Measurements from ENCODE around the gene RHBDD2.
"Not testable (repeated sequence)": the region's sequence is repeated elsewhere in the genome, so short reads cannot be mapped to it uniquely, and the experiment has no call there.

Gene RHBDD2

GRCh38 chr7:75889826-75890225 is 11.0 kb downstream of the RHBDD2 start:
- DNase-seq: peak; percentile 70

- not testable (repeated sequence) for DNase-seq
These were observed 12.4 kb downstream of the RHBDD2 start for GRCh38 chr7:75891237-75891636.

GRCh38 chr7:75891815-75892411 is 13.1 kb downstream of the RHBDD2 start:
- no peak for DNase-seq

GRCh38 chr7:75892634-75893272 is 13.9 kb downstream of the RHBDD2 start:
- no peak for DNase-seq

GRCh38 chr7:75896803-75897327 is 18.0 kb downstream of the RHBDD2 start:
- DNase-seq: no peak

GRCh38 chr7:75900617-75901315 is 21.9 kb downstream of the RHBDD2 start:
- DNase-seq: no peak

- peak; percentile 82 for DNase-seq
These were observed 27.2 kb downstream of the RHBDD2 start for GRCh38 chr7:75905785-75906604.

- DNase-seq: no peak
These were observed 28.3 kb downstream of the RHBDD2 start for GRCh38 chr7:75906991-75907667.

DNA sequence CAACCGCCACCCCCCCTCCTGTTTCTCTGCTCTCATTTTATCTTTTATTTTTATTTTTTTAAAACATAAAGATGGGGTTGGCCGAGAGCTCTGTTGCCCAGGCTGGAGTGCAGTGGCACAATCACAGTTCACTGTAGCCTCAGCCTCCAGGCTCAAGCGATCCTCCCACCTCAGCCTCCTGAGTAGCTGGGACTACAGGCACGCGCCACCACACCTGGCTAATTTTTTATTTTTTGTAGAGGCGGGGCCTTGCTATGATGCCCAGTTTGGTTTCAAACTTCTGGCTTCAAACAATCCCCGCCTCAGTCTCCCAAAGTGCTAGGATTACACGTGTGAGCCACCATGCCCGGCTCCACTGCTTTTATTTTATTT is 28.8 kb downstream of the RHBDD2 start:
- not testable (repeated sequence) for DNase-seq

GRCh38 chr7:75909521-75910132 is 30.8 kb downstream of the RHBDD2 start:
- no peak for DNase-seq

GRCh38 chr7:75911186-75911585 is 32.4 kb downstream of the RHBDD2 start:
- not testable (repeated sequence) for DNase-seq

GRCh38 chr7:75913437-75913836 is 34.6 kb downstream of the RHBDD2 start:
- DNase-seq: no peak

- DNase-seq: no peak
These were observed 35.4 kb downstream of the RHBDD2 start for GRCh38 chr7:75914169-75914654.

DNA sequence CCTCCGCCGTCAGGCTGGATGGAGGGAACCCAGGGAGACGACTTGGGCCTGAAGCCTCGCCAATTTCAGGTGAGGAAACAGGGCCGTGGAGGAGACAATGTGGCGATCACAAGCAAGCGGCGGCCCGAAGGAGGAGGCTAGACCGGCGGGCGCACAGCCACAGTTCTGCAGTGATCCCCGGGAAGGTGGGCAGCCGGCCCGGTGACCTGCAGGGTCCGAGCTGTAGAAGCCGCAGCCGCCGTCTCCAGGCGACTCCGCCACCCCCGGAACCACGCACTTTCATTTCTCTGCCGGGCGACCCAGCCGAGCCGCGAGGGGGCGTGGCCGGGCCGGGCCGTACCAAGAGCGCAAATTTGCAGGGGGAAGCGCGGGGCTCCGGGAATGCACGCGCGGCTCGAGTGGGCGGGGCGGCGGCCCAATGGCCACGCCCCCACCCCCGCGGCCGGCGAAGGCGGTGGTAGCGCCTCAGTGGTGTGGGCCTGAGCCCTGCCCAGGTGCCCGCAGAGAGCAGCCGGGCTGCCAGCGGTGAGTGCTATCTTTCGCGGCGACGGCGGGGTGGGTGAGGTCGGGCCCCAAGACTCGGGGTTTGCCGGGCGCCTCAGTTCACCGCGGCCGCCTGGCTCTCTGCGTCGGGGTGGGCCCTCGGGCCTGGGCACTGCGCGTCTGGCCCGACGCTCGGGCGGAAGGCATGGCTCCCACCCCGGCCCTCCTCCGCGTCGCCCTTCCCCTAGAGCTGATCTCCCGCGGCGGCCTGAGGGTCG is 36.0 kb downstream of the RHBDD2 start, which contains the start of gene POR:
POR (plus strand) TSS at position 501 of the 761 bp plus-strand sequence. CDS start 38,847 bp downstream, outside the sequence.
- DNase-seq: peak; percentile 99

DNA sequence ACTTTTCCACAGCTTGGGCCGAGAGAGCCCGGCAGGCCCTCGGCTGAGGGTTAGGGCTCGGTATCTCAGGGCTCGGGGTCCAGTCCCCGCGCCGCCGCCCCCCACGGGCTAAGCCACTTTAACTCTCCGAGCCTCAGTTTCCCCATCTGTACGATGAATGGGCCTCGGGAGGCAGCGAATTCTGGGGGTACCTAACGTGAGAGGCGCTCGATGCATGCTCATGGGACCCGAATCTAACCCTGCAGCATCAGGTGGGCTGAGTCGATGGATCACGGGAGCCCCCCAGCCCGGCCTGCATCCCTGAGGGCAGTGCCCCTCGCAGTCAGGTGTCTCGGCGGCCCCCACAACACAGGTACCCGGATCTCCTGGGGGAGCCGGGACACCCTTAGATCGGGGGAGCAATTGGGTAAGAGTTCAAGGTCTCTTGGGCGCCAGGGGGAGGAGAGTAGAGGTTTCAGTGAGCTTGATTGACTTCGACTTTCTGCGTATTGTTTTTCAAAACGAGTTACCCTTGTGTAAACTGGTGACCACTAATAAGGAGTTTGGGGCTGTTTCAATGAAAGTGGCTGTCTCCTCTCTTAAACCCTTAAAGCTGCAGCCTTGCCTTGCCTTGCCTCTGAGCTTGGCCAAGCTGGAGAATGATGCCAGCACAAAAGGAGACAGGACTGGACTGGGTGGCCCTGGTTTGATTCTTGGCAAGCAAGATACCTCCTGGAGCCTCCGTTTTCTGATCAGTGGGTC is 36.8 kb downstream of the RHBDD2 start:
- peak; percentile 47 for DNase-seq

- no peak for DNase-seq
These were observed 37.4 kb downstream of the RHBDD2 start for GRCh38 chr7:75916259-75916658.

DNA sequence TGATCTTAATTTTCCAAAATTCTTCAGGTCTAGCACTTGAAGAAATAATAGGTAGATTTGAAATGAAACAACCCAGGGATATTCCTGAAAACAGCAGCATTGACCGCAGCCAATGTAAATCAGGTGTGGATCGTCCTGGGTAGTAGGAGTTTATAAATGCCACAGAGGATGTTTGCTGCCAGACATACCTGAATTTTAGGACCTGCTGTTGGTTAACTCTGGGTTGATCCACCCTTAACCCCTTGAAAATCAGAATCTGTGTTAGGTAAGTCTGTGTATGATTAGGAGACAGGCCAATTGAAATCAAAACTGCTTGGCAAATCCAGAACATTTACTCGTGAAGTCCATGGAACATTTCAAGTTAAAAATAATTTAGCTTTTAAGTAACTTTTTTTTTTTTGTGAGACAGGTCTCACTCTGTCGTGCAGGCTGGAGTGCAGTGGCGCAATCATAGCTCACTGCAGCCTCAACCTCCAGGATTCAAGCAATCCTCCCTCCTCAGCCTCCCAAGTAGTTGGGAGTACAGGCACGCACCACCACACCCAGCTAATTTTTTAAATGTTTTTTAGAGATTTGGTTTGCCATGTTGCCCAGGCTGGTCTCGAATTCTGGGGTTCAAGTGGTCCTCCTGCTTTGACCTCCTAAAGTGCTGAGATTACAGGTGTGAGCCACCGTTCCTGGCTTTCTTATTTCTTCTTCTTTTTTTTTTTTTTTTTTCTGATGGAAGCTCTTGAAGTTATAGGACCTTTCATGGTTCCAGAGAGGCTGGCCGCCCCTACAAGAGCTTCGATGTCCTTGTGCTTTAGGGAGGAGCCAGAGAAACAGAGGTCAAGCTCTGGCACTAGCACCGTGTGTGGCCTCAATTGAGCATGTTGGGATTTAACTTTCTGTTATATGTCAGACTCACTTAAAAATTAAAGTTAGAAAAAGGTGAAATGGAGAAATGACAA is 38.1 kb downstream of the RHBDD2 start:
- DNase-seq: no peak

DNA sequence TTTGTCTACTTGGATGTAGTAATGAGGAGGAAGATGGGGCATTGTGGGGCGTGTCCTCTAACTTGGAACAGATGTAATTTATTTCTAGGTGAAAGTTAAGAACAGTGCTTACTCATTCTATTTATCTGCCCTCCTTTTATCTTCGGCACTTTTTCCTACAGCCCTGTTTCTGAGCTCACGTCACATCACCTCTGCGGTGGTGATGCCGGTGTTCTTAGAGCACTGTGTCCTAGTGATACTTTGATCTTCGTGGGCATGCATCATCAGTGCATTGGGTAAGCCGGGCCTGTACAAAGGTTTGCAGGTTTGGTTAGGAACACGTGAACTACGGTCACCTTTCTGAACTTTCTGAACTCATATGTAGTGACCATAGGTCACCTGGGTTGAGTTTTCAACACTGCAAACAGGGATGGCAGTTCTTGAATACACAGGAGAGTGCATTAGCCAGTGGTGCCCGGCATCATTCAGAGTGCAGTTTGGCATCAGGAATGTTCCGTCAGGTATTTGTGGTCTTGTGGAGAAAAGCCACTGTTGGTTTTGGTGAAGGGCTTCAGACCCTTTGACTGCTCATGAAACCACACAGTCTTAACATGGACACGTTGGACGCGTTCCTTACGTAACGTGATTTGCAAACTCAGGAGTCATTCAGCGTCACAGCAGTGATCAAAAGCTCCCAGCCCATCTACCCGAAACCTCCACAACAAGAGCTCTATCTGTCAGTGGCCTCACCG is 41.8 kb downstream of the RHBDD2 start:
- DNase-seq: no peak
